OCI-LY1 (cell line): ENCODE data around the gene WDR31.
"Not testable (repeated sequence)": the region's sequence is repeated elsewhere in the genome, so short reads cannot be mapped to it uniquely, and the experiment has no call there.

Experiments used
- H2AFZ ChIP-seq: fragments of 200-600 bp; sonication (generic), shearing (Covaris generic); 2 replicates; pipeline ENCODE4 v1.6.0; 2014; ENCODE audit warnings: antibody characterized with exemption, mild to moderate bottlenecking, low read length
- H3F3A ChIP-seq: fragments of 200-600 bp; sonication (generic), shearing (Covaris generic); 2 replicates; pipeline ENCODE4 v1.6.0; 2014; ENCODE audit warnings: mild to moderate bottlenecking, antibody characterized with exemption, low read length, moderate library complexity; ENCODE audit not compliant: insufficient read depth
- H3K27ac ChIP-seq: fragments of 200-600 bp; sonication (generic); 2 replicates; pipeline ENCODE4 v1.5.1; 2014; ENCODE audit warnings: low read length, mixed run types, mild to moderate bottlenecking, low read depth; ENCODE audit not compliant: poor library complexity, severe bottlenecking
- H3K27me3 ChIP-seq: fragments of 200-600 bp; sonication (generic); 2 replicates; pipeline ENCODE4 v1.6.0; 2014; ENCODE audit warnings: antibody characterized with exemption, mild to moderate bottlenecking, low read length, moderate library complexity; ENCODE audit not compliant: insufficient read depth
- H3K36me3 ChIP-seq: fragments of 200-600 bp; sonication (generic); 2 replicates; pipeline ENCODE4 v1.6.1; 2014; ENCODE audit warnings: mild to moderate bottlenecking, antibody characterized with exemption, low read length, moderate library complexity, mixed read lengths; ENCODE audit not compliant: insufficient read depth
- H3K4me1 ChIP-seq: fragments of 200-600 bp; sonication (generic); 2 replicates; pipeline ENCODE4 v1.5.1; 2014; ENCODE audit warnings: mild to moderate bottlenecking, low read length, moderate library complexity; ENCODE audit not compliant: insufficient read depth, severe bottlenecking
- H3K4me2 ChIP-seq: fragments of 200-600 bp; sonication (generic), shearing (Covaris generic); 2 replicates; pipeline ENCODE4 v1.6.1; 2014; ENCODE audit warnings: low read length
- H3K4me3 ChIP-seq: fragments of 200-600 bp; sonication (generic); 2 replicates; pipeline ENCODE4 v1.5.1; 2014; ENCODE audit warnings: low read length, low read depth, mild to moderate bottlenecking, mixed read lengths; ENCODE audit not compliant: poor library complexity, severe bottlenecking
- H3K79me2 ChIP-seq: fragments of 200-600 bp; shearing (Covaris generic); 2 replicates; pipeline ENCODE4 v1.6.1; 2016; ENCODE audit warnings: mixed run types, low read length, mixed read lengths; ENCODE audit not compliant: insufficient read depth
- H3K9ac ChIP-seq: fragments of 200-600 bp; sonication (generic), shearing (Covaris generic); 2 replicates; pipeline ENCODE4 v1.6.1; 2014; ENCODE audit warnings: mild to moderate bottlenecking, low read length, mixed read lengths
- H3K9me2 ChIP-seq: fragments of 200-600 bp; sonication (generic), shearing (Covaris generic); 2 replicates; pipeline ENCODE4 v1.6.1; 2014; ENCODE audit warnings: low read depth, mild to moderate bottlenecking, low read length, mixed read lengths
- H3K9me3 ChIP-seq: fragments of 200-600 bp; shearing (Covaris generic); 2 replicates; pipeline ENCODE4 v1.6.1; 2014; ENCODE audit warnings: low read length, mixed read lengths
- H4K20me1 ChIP-seq: fragments of 200-600 bp; sonication (generic), shearing (Covaris generic); 2 replicates; pipeline ENCODE4 v1.6.0; 2016; ENCODE audit warnings: mild to moderate bottlenecking, low read length; ENCODE audit not compliant: insufficient read depth
- EZH2 ChIP-seq: fragments of 200-600 bp; sonication (generic), shearing (Covaris generic); IDR thresholded peaks from 2 replicates; pipeline ENCODE4 v1.8.0; 2017; ENCODE audit warnings: borderline replicate concordance, mixed run types, mild to moderate bottlenecking, antibody characterized with exemption, low read length, moderate library complexity, mixed read lengths
- TF ChIP-seq, protein P1 (sequence below): fragments of 200-600 bp; sonication (generic), shearing (Covaris generic); IDR thresholded peaks from 2 replicates; pipeline ENCODE4 v1.5.1; 2017; ENCODE audit warnings: mild to moderate bottlenecking, antibody characterized with exemption, low read length, moderate library complexity, mixed read lengths

The WDR31 gene

DNA sequence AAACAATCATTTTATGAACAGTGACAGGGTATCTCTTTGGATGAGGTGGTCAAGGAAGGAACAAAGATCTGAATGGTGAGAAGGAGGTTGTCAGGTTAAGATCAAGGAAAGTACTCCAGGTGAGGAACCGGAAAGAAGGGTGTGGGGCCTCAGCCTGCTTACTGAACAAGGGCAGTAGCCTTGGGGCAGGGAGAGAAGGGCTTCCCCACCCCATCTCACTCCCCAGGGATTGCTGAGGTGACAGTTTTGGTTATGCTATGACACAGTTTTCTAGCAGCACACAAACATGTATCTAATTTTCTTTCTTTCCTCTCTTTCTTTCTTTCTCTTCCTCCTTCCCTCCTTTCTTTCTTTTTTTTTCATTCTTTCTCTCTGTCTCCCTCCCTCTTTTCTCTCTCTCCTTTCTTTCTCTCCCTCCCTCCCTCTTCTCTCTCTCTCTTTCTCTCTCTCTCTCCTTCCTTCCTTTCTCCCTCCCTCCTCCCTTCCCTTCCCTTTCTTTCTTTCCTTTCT lies 40.8 kb upstream of the WDR31 start:
- Histone ChIP-seq H3K36me3 (no peaks in the 10 kb centered on the region), H3K9me3 (no peaks in the 10 kb centered on the region)

DNA sequence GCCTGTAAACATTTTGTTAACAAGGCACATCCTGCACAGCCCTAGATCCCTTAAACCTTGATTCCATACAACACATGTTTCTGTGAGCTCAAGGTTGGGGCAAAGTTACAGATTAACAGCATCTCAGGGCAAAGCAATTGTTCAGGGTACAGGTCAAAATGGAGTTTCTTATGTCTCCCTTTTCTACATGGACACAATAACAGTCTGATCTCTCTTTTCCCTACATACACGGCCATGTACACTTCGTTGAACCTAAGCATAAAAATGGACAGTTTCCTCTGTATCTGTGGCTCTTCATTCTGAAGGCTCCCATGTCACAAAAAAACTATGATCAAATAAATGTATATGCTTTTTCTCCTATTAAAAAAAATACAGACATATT lies 39.7 kb upstream of the WDR31 start:
- not testable (repeated sequence) for H3F3A ChIP-seq, H3K4me2 ChIP-seq, H3K27me3 ChIP-seq, H3K36me3 ChIP-seq, H4K20me1 ChIP-seq, H3K9ac ChIP-seq, H3K9me2 ChIP-seq, H3K9me3 ChIP-seq, H2AFZ ChIP-seq, H3K4me3 ChIP-seq, H3K79me2 ChIP-seq
- peaks cover 26% of the 10 kb centered on the region for H3K4me1 ChIP-seq
- peak overlapping the region; percentile 17 for H3K27ac ChIP-seq

More for the DNA sequence above, 40.8 kb upstream of the WDR31 start:
- TF ChIP-seq, protein P1, sequence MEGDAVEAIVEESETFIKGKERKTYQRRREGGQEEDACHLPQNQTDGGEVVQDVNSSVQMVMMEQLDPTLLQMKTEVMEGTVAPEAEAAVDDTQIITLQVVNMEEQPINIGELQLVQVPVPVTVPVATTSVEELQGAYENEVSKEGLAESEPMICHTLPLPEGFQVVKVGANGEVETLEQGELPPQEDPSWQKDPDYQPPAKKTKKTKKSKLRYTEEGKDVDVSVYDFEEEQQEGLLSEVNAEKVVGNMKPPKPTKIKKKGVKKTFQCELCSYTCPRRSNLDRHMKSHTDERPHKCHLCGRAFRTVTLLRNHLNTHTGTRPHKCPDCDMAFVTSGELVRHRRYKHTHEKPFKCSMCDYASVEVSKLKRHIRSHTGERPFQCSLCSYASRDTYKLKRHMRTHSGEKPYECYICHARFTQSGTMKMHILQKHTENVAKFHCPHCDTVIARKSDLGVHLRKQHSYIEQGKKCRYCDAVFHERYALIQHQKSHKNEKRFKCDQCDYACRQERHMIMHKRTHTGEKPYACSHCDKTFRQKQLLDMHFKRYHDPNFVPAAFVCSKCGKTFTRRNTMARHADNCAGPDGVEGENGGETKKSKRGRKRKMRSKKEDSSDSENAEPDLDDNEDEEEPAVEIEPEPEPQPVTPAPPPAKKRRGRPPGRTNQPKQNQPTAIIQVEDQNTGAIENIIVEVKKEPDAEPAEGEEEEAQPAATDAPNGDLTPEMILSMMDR = no peak
- TF ChIP-seq EZH2 = no peak
- Histone ChIP-seq H3K27me3 (no peaks in the 10 kb centered on the region), H3K4me2 (no peak overlapping the region; the same call in 1 of the 2 replicates), H3K4me1 (peaks cover 19% of the 10 kb centered on the region), H4K20me1 (no peaks in the 10 kb centered on the region), H3K4me3 (no peak overlapping the region), H3F3A (no peaks in the 10 kb centered on the region), H2AFZ (peak overlapping the region; percentile 4; the same call in 1 of the 2 replicates), H3K79me2 (no peaks in the 10 kb centered on the region), H3K27ac (peak overlapping the region; percentile 24), H3K9ac (no peak overlapping the region), H3K9me2 (no peaks in the 10 kb centered on the region)

DNA sequence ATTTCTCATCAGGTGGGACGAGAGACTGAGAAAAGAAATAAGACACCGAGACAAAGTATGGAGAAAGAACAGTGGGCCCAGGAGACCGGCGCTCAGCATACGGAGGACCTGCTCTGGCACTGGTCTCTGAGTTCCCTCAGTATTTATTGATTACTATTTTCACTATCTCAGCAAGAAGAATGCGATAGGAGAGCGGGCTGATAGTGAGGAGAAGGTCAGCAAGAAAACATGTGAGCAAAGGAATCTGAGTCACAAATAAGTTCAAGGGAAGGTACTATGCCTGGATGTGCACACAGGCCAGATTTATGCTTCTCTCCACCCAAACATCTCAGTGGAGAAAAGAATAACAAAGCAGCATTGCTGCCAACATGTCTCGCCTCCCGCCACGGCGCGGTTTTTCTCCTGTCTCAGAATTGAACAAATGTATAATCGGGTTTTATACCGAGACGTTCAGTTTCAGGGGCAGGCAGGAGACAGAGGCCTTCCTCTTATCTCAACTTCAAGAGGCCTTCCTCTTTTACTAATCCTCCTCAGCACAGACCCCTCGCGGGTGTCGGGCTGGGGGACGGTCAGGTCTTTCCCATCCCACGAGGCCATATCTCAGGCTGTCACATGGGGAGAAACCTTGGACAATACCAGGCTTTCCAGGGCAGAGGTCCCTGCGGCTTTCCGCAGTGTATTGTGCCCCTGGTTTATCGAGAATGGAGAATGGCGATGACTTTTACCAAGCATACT lies 39.2 kb upstream of the WDR31 start:
- H3K36me3 ChIP-seq, H3K4me2 ChIP-seq, H3K9me3 ChIP-seq, H3F3A ChIP-seq, H3K4me3 ChIP-seq, H4K20me1 ChIP-seq, H3K27me3 ChIP-seq, H3K79me2 ChIP-seq, H3K9ac ChIP-seq, H3K9me2 ChIP-seq, H3K27ac ChIP-seq, H2AFZ ChIP-seq: not testable (repeated sequence)
- peaks cover 26% of the 10 kb centered on the region for H3K4me1 ChIP-seq

DNA sequence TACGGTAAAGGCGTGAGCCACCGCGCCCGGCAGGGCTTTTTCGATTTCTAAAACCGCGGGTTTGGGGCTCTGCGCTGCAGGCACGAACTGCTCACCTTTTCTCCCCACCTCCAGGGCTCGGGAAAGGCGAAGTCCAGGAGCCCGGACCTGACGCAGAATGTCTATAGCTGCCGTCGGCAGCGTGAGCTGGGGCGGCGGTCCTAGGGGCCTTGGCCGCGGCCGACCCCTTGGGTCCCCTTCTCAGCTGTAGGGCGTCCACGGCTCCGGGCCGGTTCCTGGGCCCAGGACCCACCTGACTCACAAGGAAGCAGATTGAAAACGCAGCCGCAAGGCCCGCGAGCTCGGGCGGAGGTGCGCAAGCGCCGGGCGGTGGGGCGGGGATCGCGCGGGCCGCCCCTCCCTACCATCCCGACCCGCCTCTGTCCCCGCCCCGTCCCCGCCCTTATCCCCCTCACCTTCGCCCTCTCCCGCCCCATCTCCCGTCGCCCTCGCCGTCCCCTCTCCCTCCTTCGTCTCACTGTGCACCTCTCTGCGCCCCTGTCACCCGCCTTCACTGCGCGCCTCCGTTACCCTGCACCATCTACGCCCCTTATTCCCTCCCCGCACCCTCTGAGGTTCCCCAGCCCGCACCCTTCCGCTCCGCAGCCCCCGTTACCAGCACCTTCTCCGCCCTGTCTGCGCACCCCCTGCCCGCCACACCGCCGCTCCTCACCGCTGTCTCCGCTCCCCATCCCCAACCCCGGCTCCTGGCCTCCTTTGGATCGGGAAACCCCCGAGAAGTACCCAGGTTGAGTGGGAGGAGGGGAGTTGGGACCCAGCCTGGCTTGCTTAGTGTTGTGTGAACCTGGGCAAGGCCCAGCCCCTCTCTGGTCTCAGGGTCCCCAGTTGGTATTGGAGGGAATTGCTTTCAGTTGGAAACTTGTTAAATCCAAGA lies 36.8 kb upstream of the WDR31 start, which contains the start of gene HDHD3:
TSS of gene HDHD3 (minus strand) at position 353 of the 934 bp plus-strand sequence. CDS start 2,632 bp downstream, outside the sequence.
- Histone ChIP-seq H3K4me3 (peak within 1 kb of the TSS; percentile 85), H4K20me1 (no peaks in the 10 kb centered on the region), H3K27me3 (no peaks in the 10 kb centered on the region), H3F3A (no peaks in the 10 kb centered on the region), H3K9me3 (no peaks in the 10 kb centered on the region), H3K79me2 (no peaks in the 10 kb centered on the region), H3K9ac (peak within 1 kb of the TSS; percentile 81), H3K27ac (peak within 1 kb of the TSS; percentile 60), H3K9me2 (no peaks in the 10 kb centered on the region), H2AFZ (peak within 1 kb of the TSS; percentile 82), H3K4me1 (peaks cover 26% of the 10 kb centered on the region), H3K4me2 (peak within 1 kb of the TSS; percentile 87), H3K36me3 (peaks cover 33% of the 10 kb centered on the region)
- no peak for TF ChIP-seq EZH2
- TF ChIP-seq, protein P1 = no peak
